UCSD-AML1 (cell line): ENCODE measurements around the gene KCNQ1.
A peak's percentile ranks its signal among the peaks of the same experiment; 100 is the strongest.

Source experiments
- DNase-seq: peaks from one replicate; lab custom pipeline; 2025; ENCODE audit not compliant: unreplicated experiment; lab: John Stamatoyannopoulos, UW

Gene KCNQ1

GRCh38 chr11:2865922-2866577 lies 421.2 kb downstream of the KCNQ1 start:
- no peak for DNase-seq

DNA sequence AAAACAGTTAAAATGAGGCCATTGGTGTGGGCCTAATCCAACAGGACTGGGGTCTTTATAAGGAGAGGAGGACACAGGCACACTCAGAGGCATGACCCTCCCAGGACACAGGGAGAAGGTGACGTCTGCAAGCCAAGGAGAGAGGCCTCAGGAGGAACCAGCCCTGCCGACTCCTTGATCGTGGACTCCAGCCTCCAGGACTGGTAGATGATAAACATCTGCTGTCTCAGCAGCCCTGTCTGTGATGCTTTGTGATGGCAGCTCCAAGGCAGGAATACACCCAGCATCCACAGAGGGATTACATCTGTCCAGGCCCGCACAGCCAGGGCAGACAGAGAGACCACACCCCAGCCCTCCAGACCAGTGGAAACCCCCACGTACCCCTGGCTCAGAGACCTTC lies 422.3 kb downstream of the KCNQ1 start:
- DNase-seq, result no peak

GRCh38 chr11:2867722-2868505 lies 423.1 kb downstream of the KCNQ1 start:
- no peak for DNase-seq

GRCh38 chr11:2868506-2869133 lies 423.8 kb downstream of the KCNQ1 start:
- no peak for DNase-seq

- no peak for DNase-seq
Observed at GRCh38 chr11:2869134-2869526, 424.3 kb downstream of the KCNQ1 start.

DNA sequence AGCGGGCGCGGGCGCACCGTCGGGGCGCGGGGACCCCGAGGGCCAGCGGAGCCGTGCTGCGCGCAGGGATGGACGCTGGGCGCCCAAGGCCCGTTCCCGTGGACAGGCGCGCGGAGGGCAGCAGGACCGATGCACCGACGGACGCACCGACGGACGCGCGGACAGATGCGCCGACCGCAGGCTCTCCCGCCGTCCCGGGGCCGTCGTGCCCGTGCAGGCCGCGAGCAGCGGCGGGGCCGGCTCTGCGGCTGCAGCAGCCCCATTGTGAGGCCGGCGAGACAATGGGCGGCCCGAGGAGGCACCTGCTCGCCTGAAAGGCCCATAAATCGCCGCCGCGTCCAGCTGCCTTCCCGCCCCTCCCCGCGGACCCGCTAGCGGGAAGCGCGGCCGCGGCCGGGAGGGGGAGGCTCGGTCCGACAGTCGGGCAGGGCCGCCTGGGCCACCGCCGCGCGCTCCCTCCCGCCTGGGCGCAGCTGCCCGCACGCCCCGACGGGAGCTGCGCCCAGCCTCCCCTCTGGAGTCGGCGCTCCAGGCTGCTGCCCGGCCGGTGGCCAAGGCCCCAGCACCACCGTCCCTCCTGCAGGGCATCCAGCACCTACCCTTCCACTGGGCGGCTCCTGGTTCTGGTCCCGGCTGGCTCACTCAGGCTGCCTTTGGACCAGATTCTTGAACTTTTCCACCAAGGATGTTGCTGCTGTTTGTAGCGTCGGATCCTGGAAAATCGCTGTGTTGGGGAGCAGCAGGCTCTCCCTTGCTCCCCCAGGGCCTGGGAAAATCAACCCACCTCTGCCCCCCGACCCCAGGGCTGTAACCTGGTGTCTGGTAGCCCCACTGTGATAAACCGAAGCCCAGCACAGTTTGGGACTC lies 425.0 kb downstream of the KCNQ1 start:
- DNase-seq, result no peak

- DNase-seq, result no peak
Observed at GRCh38 chr11:2870460-2870859, 425.7 kb downstream of the KCNQ1 start.

DNA sequence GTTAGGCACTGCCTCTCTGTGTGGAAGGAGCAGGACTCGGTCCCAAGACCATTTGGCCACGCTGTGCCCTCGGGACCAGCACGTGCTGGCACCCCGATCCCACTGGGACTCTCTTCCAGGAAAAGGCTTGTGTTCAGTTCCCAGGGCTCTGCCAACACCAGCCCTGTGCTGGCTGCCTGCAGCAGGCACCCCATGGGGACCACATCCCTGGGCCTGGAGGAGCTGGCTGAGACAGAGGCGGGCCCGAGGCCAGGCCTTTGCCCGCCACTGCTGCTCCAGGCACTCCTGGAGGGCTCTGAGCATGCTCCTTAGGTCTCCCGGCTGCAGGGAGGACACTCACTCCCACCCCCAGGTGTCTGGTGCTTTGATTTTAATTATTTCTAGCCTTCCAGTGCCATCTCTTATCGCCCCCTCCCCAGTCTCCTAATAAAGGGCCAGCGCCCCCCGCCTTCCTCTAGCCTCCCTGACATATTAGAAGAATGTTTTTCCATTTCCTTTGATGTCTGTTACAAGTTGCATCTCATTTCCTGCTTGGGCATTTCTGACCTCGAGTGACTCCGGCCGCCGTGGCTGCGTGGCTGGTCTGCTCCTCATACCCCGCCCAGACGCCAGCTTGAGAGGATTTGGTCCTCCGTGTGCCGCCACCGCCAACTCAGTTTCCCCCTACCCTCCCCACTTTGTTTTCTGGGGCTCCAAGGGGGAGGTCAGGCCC lies 426.3 kb downstream of the KCNQ1 start:
- DNase-seq, result peak; percentile 37

- DNase-seq, result no peak
Observed at GRCh38 chr11:2874963-2875362, 430.2 kb downstream of the KCNQ1 start.

DNA sequence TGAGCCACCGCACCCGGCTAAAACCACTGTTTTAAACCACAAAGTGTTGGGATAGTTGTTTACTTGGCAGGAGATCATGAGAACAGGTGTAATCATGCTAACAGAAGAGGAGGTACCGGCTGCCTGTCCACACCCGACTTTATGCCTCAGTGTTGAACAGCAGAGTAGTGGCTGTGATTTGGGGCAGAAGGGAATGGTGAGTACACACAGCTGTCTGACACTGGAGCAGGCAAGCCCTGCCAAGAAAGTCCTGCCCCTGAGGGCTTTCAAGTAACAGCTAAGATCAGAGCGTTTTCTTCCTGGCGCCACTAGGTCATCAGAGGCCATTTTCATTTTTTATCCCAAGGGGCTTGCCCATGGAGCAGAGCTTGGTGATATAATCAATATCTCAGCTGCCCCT lies 432.7 kb downstream of the KCNQ1 start:
- no peak for DNase-seq

GRCh38 chr11:2878782-2879181 lies 434.0 kb downstream of the KCNQ1 start:
- DNase-seq, result no peak

DNA sequence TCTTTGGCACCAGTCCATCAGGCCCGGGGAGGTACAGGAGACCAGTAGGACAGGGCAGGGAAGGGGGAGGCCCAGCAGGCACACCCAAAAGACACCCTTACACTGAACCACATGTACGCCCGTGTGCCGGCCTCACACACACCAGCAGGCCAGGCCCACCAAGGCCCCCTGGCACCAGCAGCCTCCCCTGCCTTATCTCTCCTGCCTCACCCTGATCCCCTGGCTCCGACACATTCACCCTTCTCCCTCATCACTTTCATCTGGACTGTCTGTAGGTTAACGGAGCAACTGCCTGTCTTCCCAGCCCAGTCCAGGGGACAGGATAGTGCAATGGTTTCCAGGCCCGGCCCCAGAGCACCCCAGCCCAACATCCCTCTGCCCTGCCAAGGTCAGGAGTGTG lies 435.8 kb downstream of the KCNQ1 start:
- no peak for DNase-seq

DNA sequence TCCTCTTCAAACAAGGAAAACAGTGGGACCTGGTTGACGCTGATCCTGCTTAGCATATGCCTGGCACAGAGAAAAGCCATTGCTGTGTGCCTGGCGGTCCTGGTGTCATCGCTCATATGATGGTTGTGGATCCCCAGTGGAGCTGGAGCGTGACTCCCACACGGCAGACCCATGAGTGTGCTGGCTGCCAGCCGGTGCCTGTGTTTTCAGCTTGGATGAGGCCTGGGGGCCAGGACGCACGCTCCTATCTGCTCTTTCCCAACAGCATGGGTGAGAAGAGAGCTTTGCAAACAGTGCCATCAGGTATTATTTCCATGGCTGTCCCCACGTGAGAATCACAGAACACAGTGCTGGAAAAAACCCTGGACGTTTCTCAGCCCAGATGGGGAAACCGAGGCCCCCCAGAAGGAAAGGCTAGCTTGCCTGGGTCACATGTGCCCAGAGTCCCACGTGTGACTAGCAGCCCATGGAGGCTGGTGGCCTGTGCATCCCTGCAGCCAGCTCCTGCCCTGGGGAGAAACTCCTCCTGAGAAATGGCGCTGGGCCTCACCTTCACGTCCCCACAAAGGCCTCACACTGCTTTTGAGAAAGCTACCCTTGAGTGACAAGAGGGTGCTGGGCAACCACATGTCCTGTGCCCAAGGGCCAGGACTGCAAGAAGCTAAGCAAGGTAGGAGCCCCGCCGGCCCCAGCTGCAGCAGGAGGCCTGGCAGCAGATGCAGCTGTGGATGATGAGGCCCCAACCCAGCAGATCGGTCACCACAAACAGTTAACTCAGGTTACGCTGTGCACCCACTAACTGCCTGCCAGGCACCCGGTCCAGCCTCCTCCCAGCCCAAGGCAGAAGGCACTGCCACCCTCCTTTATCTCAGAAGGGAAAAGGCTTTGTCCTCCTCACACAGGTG lies 436.5 kb downstream of the KCNQ1 start:
- DNase-seq, result no peak

GRCh38 chr11:2881981-2882375 lies 437.2 kb downstream of the KCNQ1 start:
- no peak for DNase-seq

- DNase-seq, result no peak
Observed at GRCh38 chr11:2882396-2883110, 437.7 kb downstream of the KCNQ1 start.

- DNase-seq, result no peak
Observed at GRCh38 chr11:2883640-2883978, 438.8 kb downstream of the KCNQ1 start.

GRCh38 chr11:2883979-2884815 lies 439.4 kb downstream of the KCNQ1 start:
- no peak for DNase-seq

GRCh38 chr11:2885017-2885677 lies 440.3 kb downstream of the KCNQ1 start:
- peak; percentile 74 for DNase-seq
